HCT116 (cell line): Measurements from ENCODE around the gene SCAI. TPM values are rescaled to one million over a fixed set of nuclear protein-coding genes. Genes with fewer than 3 reads are reported as not detected.

Experiments used
- ATAC-seq: fragments of 200-7000 bp; cut with Tn5 transposase; 2 replicates; pipeline ENCODE4 v1.9.1; 2020; ENCODE audit warnings: mild to moderate bottlenecking, moderate library complexity
- BruUV-seq: library from RNA; stranded (reverse); fragments of 400-500 nt; replicated peaks from 2 replicates; lab custom pipeline; 2021; lab: Mats Ljungman, UMichigan
- CTCF ChIA-PET: fragments of 300-600 bp; sonication (Branson Sonifier 250); formaldehyde crosslinking; loops from one replicate; lab custom pipeline; 2021; ENCODE audit warnings: antibody characterized with exemption; lab: Charles Lee
- POLR2A ChIA-PET: fragments of 300-600, 350-600 bp; sonication (Branson Sonifier 250); formaldehyde crosslinking; loops from one replicate; lab custom pipeline; 2021; ENCODE audit warnings: antibody characterized with exemption; lab: Charles Lee
- RAD21 ChIA-PET, 2 experiments: fragments of 300-600 bp; sonication (Branson Sonifier 250); formaldehyde crosslinking; loops; one replicate each; lab custom pipeline; 2023; ENCODE audit warnings: low total read pairs in 2 of 2; ENCODE audit not compliant: uncharacterized antibody in 2 of 2, unreplicated experiment in 2 of 2, low non-redundant PET in 1 of 2; lab: Charles Lee
- DNase-seq: peaks from one replicate; pipeline ENCODE4 v3.0.0-alpha.2; 2010; ENCODE audit warnings: low read depth, low spot score
- H2AFZ ChIP-seq: fragments of 200-600 bp; shearing (Covaris generic), sonication (generic); 2 replicates; pipeline ENCODE4 v1.6.1; 2017; ENCODE audit warnings: low read depth, mixed run types, mixed read lengths, antibody characterized with exemption, low read length; ENCODE audit not compliant: poor library complexity, severe bottlenecking
- H3K27ac ChIP-seq: 2 replicates; pipeline ENCODE4 v1.5.1; 2012; ENCODE audit warnings: low read depth, low read length
- H3K27me3 ChIP-seq: fragments of 200-600 bp; sonication (generic); 2 replicates; pipeline ENCODE4 v1.6.1; 2016; ENCODE audit warnings: mixed run types, low read length, mixed read lengths; ENCODE audit not compliant: insufficient read depth
- H3K36me3 ChIP-seq, 2 experiments: fragments of 200-500 bp in 1 of 2; fragments of 200-600 bp in 1 of 2; sonication (Bioruptor generic) in 1 of 2; sonication (generic) in 1 of 2; 2 replicates each; pipeline versions ENCODE4 v1.5.1 to v1.6.1; 2014 to 2016; ENCODE audit warnings: low read length in 2 of 2, inconsistent platforms in 1 of 2, mixed read lengths in 1 of 2, mixed run types in 1 of 2; ENCODE audit not compliant: insufficient read depth in 2 of 2, control insufficient read depth in 1 of 2
- H3K4me1 ChIP-seq, 2 experiments: fragments of 200-600 bp in 1 of 2; sonication (generic) in 1 of 2; 2 replicates each; pipeline versions ENCODE4 v1.5.1 to v1.6.1; 2012 to 2017; ENCODE audit warnings: low read length in 2 of 2, inconsistent platforms in 1 of 2, mild to moderate bottlenecking in 1 of 2, mixed read lengths in 1 of 2, mixed run types in 1 of 2, moderate library complexity in 1 of 2; ENCODE audit not compliant: insufficient read depth in 2 of 2, control insufficient read depth in 1 of 2
- H3K4me2 ChIP-seq: fragments of 200-600 bp; sonication (generic); 2 replicates; pipeline ENCODE4 v1.6.1; 2017; ENCODE audit warnings: mixed run types, low read length, mixed read lengths
- H3K4me3 ChIP-seq, 2 experiments: fragments of 200-600 bp in 1 of 2; sonication (generic) in 1 of 2; replicated peaks in 1 of 2; 2 replicates each; pipeline ENCODE4 v1.5.1; 2011 to 2016; ENCODE audit warnings: low read length in 2 of 2, control low read depth in 1 of 2, low read depth in 1 of 2, mild to moderate bottlenecking in 1 of 2, mixed read lengths in 1 of 2, mixed run types in 1 of 2
- H3K79me2 ChIP-seq: fragments of 200-600 bp; sonication (generic); 2 replicates; pipeline ENCODE4 v1.6.1; 2017; ENCODE audit warnings: mild to moderate bottlenecking, mixed run types, low read length, moderate library complexity, mixed read lengths; ENCODE audit not compliant: insufficient read depth
- H3K9ac ChIP-seq: fragments of 200-600 bp; sonication (generic); 2 replicates; pipeline ENCODE4 v1.6.1; 2016; ENCODE audit warnings: low read length, mixed read lengths
- H3K9me2 ChIP-seq: fragments of 200-600 bp; sonication (generic), shearing (Covaris generic); 2 replicates; pipeline ENCODE4 v1.6.1; 2017; ENCODE audit warnings: mixed run types, mild to moderate bottlenecking, moderate library complexity; ENCODE audit not compliant: insufficient read depth
- H3K9me3 ChIP-seq, 2 experiments: fragments of 200-500 bp in 1 of 2; fragments of 200-600 bp in 1 of 2; sonication (Bioruptor generic) in 1 of 2; sonication (generic) in 1 of 2; 2 replicates each; pipeline ENCODE4 v1.6.1; 2014 to 2017; ENCODE audit warnings: low read length in 2 of 2, mixed read lengths in 2 of 2, inconsistent platforms in 1 of 2, low read depth in 1 of 2, mild to moderate bottlenecking in 1 of 2, mixed run types in 1 of 2, moderate library complexity in 1 of 2; ENCODE audit not compliant: control insufficient read depth in 1 of 2, insufficient read depth in 1 of 2
- H4K20me1 ChIP-seq: fragments of 200-600 bp; sonication (generic), shearing (Covaris generic); 2 replicates; pipeline ENCODE4 v1.6.1; 2017; ENCODE audit warnings: mixed run types, mild to moderate bottlenecking, moderate library complexity; ENCODE audit not compliant: insufficient read depth
- CEBPB ChIP-seq: IDR thresholded peaks from 2 replicates; pipeline ENCODE4 v1.6.1; 2012; ENCODE audit warnings: low read depth
- CTCF ChIP-seq, 3 experiments: fragments of 200-600 bp in 1 of 3; sonication (generic) in 1 of 3; IDR thresholded peaks in 2 of 3; conservative IDR thresholded peaks in 1 of 3; 2 replicates each; pipeline ENCODE4 v1.5.1; 2012 to 2017; ENCODE audit warnings: low read depth in 2 of 3, low read length in 2 of 3, antibody characterized with exemption in 1 of 3, borderline replicate concordance in 1 of 3, control low read depth in 1 of 3, mild to moderate bottlenecking in 1 of 3, mixed read lengths in 1 of 3, mixed run types in 1 of 3, moderate library complexity in 1 of 3; ENCODE audit not compliant: insufficient read depth in 1 of 3
- EZH2phosphoT487 ChIP-seq: fragments of 200-600 bp; IDR thresholded peaks from 2 replicates; pipeline ENCODE4 v1.6.1; 2018; ENCODE audit warnings: antibody characterized with exemption, borderline replicate concordance
- POLR2AphosphoS5 ChIP-seq: IDR thresholded peaks from 2 replicates; pipeline ENCODE4 v1.6.1; 2011; ENCODE audit warnings: mild to moderate bottlenecking, low read depth, low read length, moderate library complexity
- SP1 ChIP-seq: IDR thresholded peaks from 2 replicates; pipeline ENCODE4 v1.6.1; 2012; ENCODE audit warnings: low read depth
- YY1 ChIP-seq: IDR thresholded peaks from 2 replicates; pipeline ENCODE4 v1.6.1; 2011; ENCODE audit warnings: low read length, low read depth, moderate library complexity, mild to moderate bottlenecking; ENCODE audit not compliant: insufficient replicate concordance; ENCODE audit errors: extremely low read depth
- ZNF274 ChIP-seq: fragments of 200-500 bp; sonication (Bioruptor generic); IDR thresholded peaks from 2 replicates; pipeline ENCODE4 v1.6.1; 2014; ENCODE audit warnings: mild to moderate bottlenecking, low read depth, low read length, inconsistent platforms
- intact Hi-C: fragments of 100-400 bp; cut with micrococcal nuclease; formaldehyde crosslinking; loops from 2 replicates; pipeline ENCODE4 v1.10.0; 2022
- total RNA-seq: library from RNA; stranded (reverse); gene quantifications from one replicate; pipeline ENCODE4 v1.2.1, GENCODE V29; 2021; ENCODE audit not compliant: unreplicated experiment

Gene SCAI
- total RNA-seq, 1 experiment from 2014 or later = 14.0 TPM

- TF ChIP-seq YY1 = no peak
- no peak for TF ChIP-seq ZNF274
- no peak for TF ChIP-seq CTCF (IDR thresholded peaks at IDR 0.05 in 2 of 3, conservative IDR thresholded peaks at IDR 0.05 in 1 of 3; ENCODE audit: borderline replicate concordance in 1 of 3, insufficient read depth in 1 of 3, low read depth in 2 of 3, low read length in 2 of 3)
- TF ChIP-seq SP1 = no peak
- no peak for TF ChIP-seq POLR2AphosphoS5
Observed at GRCh38 chr9:124983698-124984097, 159.6 kb downstream of the SCAI start (continued).

GRCh38 chr9:124980431-124980830, 162.9 kb downstream of the SCAI start:
- Histone ChIP-seq H3K4me1 (no peaks in the 10 kb centered on the region), H2AFZ (no peak overlapping the region), H3K4me3 (no peak overlapping the region), H3K4me2 (no peak overlapping the region), H3K9ac (no peak overlapping the region), H4K20me1 (no peaks in the 10 kb centered on the region), H3K36me3 (no peaks in the 10 kb centered on the region), H3K9me2 (no peaks in the 10 kb centered on the region), H3K27me3 (no peaks in the 10 kb centered on the region), H3K79me2 (no peaks in the 10 kb centered on the region)
- intact Hi-C loops = no loop called here
- ChIA-PET POLR2A (no interaction called here), CTCF (no interaction called here), RAD21 (no interaction called here)
- DNase-seq (no peak), ATAC-seq (no peak)
- TF ChIP-seq CEBPB (no peak), EZH2phosphoT487 (no peak)
- TF ChIP-seq, all 23 proteins: peak for 0
- H3K27ac ChIP-seq = no peak overlapping the region
- no TSS peak for BruUV-seq
- no peaks in the 10 kb centered on the region for H3K9me3 ChIP-seq
